Effector CD8-positive, alpha-beta T cell (primary cell): ENCODE measurements around the gene ARTN.

Experiments used
- DNase-seq: peaks from one replicate; lab custom pipeline; 2025; lab: John Stamatoyannopoulos, UW

ARTN gene

DNA sequence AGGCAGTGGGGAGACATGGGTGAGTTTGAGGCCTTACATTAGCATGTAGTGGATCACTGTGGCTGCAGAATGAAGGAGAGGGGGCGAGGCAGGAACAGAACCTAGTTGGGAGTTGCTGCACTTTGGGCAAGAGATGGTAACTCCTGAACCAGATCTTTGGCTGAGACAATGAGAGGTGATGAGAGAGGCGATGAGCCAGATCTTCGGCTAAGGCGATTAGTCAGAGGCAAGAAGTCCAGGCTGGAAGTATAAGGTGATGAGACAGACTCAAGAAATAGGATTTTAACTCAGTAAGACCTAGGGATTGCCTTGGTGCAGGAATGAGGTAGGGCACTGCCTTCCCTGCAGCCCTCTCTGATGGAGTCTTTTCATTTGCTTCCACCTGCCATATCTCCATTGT lies 9.1 kb upstream of the ARTN start:
- DNase-seq, result no peak

DNA sequence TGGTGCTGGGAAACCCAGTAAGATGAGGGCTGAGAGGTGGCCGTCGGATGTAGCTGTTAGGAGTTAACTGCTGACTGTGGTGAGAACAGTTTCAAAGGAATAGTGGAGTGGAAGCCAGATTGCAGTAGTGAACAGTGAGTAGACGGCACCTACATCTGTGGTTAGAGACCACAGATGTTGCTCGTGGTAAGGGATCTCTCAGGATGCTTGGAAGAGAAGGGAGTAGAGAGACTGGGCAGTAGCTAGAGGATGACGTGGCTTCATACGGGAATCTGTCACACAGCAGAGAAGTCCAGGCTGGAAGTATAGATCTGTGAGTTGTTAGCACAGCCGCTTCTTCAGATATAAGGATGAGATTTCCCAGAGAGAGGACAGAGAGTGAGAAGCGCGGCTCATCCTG lies 7.8 kb upstream of the ARTN start:
- DNase-seq, result no peak

DNA sequence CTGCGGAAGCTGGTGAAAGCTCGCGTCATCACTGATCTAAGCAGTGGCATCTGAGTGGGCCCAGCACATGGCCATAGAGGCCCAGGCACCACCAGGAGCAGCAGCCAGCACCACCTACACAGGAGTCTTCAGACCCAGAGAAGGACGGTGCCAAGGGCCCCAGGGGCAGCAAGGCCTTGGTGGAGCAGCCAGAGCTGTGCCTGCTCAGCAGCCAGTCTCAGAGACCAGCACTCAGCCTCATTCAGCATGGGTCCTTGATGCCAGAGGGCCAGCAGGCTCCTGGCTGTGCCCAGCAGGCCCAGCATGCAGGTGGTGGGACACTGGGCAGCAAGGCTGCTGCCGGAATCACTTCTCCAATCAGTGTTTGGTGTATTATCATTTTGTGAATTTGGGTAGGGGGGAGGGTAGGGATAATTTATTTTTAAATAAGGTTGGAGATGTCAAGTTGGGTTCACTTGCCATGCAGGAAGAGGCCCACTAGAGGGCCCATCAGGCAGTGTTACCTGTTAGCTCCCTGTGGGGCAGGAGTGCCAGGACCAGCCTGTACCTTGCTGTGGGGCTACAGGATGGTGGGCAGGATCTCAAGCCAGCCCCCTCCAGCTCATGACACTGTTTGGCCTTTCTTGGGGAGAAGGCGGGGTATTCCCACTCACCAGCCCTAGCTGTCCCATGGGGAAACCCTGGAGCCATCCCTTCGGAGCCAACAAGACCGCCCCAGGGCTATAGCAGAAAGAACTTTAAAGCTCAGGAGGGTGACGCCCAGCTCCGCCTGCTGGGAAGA lies 3.2 kb upstream of the ARTN start:
- no peak for DNase-seq

GRCh38 chr1:43930949-43931275 lies 2.7 kb upstream of the ARTN start:
- no peak for DNase-seq

GRCh38 chr1:43931711-43932660 lies 1.6 kb upstream of the ARTN start:
- DNase-seq, result no peak

DNA sequence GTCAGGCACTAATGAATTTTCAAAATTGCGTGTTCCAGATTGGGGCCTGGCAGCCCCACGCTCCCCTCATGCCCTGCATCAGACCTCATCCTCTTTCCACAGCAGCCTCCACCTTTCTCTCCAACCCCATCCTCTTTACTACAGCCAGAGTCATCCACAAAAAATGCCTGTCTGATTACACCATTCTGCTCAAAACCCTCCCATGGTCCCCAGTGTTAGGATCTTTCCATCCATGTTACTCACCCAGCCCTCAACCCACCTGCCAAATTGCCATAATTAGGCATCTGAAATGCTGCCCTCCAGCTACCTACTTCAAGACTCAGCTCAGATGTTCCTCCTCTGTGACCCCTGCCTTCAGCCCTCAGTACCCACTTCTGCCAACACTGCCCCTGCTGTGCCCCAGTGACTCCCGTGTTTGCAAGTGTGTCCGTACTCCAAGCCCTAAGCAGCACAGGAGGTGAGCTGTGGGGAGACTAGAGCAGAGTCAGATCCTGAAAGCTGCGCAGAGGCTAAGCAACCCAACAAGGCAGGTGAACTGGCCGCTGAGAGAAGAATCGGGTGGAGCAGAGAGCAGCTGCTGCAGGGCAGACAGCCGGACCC lies 715 bp upstream of the ARTN start:
- no peak for DNase-seq

- peak; percentile 30 for DNase-seq
Observed at GRCh38 chr1:43934101-43934985, 742 bp downstream of the ARTN start.

GRCh38 chr1:43934986-43935324 lies 1.4 kb downstream of the ARTN start:
- DNase-seq, result no peak

DNA sequence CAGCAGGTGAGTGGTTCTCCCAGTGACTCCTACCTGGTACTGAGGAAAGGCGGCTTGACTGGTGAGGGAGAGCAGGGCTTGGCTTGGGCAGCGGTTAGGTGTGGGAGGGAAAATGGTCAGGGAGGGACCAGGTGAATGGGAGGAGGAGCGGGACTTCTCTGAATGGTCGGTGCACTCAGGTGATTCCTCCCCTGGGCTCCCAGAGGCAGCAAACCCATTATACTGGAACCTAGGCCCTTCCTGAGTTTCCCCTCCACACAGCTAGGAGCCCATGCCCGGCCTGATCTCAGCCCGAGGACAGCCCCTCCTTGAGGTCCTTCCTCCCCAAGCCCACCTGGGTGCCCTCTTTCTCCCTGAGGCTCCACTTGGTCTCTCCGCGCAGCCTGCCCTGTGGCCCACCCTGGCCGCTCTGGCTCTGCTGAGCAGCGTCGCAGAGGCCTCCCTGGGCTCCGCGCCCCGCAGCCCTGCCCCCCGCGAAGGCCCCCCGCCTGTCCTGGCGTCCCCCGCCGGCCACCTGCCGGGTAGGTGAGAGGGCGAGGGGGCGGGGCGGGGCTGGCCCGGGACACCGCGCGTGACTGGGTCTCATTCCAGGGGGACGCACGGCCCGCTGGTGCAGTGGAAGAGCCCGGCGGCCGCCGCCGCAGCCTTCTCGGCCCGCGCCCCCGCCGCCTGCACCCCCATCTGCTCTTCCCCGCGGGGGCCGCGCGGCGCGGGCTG lies 2.3 kb downstream of the ARTN start:
- no peak for DNase-seq

GRCh38 chr1:43936431-43937151 lies 3.0 kb downstream of the ARTN start:
- DNase-seq, result no peak

DNA sequence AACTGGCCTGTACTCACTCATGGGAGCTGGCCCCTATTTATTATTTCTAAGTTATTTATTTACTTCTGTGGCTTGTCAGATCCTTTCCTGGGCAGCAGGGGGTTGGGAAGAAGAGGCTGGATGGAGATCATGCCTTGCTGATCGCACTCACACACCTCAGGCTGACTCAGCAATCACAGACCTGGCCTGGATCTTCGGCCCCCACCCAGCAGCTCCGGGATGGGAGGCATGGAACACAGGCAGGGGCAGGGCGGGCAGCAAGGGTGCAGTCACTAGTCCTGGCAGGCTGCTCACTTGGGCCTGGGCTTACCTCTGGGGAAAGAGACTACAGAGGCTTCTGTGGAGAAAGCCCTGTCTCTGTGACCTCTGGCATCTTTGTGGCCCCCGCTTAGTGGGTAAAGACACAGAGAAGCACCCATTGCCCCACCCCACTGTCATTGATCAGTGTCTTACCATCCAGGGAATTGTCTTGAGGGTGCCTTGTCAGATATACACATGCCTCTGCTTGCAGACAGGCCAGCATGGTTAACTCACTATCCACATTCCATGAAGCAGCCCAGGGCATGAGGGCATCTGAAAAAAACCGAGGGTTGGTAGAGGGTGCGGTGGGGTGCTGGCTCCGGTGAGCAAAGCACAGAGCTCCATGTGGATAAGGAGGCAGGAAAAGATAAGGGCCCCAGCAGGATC lies 3.7 kb downstream of the ARTN start:
- no peak for DNase-seq

- no peak for DNase-seq
Observed at GRCh38 chr1:43938383-43938782, 4.8 kb downstream of the ARTN start.

DNA sequence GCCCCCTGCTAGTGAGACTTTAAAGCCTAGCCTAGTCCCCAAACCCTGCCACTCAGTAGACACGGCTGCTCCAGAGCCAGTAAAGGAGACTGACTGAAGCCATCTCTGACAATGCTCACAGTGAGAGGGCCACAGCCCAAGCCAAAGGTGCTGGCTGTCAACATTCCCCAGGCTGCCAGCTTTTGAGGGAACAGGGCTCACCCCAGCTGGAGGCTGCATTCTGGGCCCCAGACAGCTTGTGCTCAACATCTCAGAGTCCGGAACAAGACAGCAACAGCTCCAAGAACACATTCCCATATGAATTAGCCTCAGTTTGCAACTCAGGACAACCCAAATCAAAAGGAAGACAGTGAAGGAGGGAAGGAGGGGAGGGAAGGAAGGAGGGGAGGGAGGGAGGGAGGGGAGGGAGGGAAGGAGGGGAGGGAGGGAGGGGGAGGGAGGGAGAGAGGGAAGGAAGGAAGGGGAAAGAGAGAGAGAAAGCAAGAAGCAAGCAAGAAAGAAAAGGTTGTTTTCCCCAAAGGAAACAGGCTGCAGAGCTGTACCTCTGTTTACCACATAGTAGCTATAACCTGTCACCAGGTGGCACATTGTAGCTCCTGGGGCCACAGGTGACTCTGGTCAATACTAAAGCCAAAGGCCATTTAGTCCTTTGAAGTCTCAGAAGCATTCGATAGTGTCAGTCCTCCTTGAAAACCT lies 5.4 kb downstream of the ARTN start:
- no peak for DNase-seq

- no peak for DNase-seq
Observed at GRCh38 chr1:43942411-43942810, 8.8 kb downstream of the ARTN start.

GRCh38 chr1:43944860-43945259 lies 11.3 kb downstream of the ARTN start:
- DNase-seq, result no peak

DNA sequence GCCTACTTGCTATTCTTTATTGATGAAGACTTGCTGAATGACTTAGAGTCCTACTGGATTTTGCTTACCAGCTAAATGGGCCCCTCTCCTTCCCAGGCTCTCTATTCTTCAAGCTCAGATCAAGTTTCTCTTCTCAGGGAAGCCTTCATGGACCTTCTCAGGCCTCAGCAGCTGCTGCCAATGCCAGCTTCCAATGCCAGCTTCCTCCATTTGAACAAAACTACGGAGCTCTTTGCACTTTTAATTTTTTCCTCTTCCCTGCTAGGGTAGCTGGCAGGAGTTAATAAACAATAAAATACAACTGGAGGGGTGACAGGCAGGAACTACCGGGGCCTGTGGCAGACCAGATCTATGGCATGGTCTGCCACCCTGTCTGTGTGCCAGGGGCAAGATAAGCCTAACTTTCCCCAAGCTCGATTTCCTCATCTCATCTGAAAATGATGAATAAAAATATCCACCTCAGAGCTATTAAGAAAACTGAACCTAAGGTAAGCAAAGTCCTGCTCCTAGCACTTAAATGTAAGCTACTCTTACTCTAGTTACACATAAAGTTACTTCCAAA lies 12.2 kb downstream of the ARTN start:
- DNase-seq, result no peak

GRCh38 chr1:43946236-43947060 lies 12.8 kb downstream of the ARTN start, which contains the start of gene IPO13:
Gene IPO13, plus strand, starts transcription at chr1:43946950. Its CDS starts 651 bp downstream, at chr1:43947601.
- peak; percentile 86 for DNase-seq
